Stimulated activated CD4-positive, alpha-beta T cell treated with anti-CD3 and anti-CD28 coated beads, Interleukin-15, amount 100 ng/mL, for 24 hours (primary cell): ENCODE results near the gene CDR2.

Source experiments
- DNase-seq: peaks from one replicate; pipeline ENCODE4 v3.0.0-alpha.2; 2020

Gene CDR2

DNA sequence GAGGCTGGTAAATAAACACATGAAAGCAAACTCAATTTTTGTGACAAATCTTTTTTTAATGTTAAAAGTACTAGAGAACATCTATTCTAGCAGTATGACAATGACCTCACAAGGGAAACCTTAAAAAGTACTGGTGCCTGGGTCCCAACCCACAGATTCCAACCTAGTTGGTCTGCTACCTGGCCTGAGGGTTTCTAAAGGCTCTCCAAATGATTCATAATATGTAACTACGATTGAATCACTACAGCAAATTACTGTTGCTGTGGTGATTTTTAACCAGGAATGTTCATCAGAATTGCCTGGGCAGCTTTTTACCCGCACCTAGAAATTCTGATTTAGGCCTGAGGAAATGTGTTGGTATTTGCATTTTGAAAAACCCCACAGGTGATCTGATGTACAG lies 26.1 kb downstream of the CDR2 start:
- no peak for DNase-seq

DNA sequence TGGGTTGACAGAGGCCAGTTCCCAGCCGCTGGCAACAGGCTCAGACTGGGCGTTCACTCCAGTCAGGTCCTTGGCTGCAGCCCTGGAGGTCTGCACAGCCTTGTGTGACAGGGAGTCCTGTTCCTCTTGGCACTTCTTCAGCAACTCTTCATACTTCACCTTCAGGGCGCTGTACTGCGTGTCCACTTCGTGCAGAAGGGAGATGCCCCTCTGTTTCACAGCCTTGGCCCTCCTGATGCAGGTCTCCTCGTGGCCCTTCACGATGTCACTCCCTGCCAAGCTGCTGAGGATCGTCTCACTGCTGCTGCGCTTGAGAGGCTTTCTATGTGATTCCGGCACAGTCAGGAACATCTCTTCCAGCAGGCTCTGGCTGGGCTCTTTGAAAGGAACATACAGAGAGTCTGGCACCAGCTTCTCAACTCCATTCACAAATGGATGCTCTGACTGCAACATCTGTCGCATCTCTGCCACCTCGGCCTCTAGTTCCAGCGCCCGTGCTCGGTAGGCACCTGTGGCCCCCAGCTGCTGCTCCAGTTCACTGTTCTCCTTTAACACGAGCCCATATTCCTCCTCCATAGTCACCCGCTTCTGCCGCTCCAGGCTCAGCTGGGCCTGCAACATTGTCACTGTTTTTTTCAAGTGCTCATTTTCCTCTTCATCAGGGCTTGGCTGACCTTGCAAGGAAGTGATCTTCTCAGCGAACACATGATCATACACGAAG lies 27.2 kb downstream of the CDR2 start:
- DNase-seq: no peak

DNA sequence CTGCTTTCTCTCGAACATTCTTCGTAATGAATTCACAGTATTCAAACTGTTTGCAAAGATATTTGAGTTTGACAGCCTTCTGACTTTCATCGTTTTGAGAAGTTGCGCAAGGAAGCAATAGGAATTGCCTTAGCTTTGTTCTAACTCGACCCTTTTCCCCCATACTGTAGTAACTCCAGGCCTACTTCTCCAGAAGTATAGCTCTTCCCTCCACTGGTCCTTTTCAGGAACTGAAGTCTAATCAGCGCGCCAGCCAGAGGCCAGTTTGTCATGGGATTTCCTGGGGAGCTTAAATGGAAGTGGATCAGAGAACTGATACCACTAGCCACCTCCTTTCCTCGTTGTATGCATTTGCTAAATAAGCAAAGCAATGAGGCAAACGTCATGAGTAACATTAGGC lies 27.9 kb downstream of the CDR2 start:
- no peak for DNase-seq

DNA sequence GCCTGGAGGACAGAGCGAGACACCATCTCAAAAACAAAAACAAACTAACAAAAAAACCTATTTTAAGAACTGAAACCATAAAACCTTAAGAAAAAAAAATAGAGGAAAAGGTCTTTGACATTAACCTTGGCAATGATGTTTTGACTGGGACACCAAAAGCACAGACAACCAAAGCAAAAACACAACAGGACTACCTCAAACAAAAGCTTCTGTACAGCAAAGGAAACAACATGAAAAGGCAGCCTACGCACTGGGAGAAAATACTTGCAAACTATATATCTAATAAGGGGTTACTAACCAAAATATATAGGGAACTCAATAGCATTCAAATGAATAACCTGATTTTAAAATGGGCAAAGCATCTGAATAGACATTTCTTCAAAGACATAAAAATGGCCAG lies 32.3 kb downstream of the CDR2 start:
- DNase-seq: no peak

DNA sequence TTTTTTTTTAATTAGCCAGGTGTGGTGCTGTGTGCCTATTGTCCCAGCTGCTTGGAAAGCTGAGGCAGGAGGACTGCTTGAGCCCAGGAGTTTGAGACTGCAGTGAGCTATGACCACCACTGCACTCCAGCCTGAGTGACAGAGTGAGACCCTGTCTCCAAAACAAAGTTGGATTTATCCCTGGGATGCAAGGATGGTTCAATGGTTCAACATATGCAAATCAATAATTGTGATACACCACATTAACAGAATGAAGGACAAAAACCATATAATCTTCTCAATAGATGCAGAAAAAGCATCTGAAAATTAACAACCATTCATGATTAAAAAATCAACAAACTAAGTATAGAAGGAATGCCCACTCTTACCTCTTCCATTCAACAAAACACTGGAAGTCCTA lies 33.5 kb downstream of the CDR2 start:
- DNase-seq: no peak

DNA sequence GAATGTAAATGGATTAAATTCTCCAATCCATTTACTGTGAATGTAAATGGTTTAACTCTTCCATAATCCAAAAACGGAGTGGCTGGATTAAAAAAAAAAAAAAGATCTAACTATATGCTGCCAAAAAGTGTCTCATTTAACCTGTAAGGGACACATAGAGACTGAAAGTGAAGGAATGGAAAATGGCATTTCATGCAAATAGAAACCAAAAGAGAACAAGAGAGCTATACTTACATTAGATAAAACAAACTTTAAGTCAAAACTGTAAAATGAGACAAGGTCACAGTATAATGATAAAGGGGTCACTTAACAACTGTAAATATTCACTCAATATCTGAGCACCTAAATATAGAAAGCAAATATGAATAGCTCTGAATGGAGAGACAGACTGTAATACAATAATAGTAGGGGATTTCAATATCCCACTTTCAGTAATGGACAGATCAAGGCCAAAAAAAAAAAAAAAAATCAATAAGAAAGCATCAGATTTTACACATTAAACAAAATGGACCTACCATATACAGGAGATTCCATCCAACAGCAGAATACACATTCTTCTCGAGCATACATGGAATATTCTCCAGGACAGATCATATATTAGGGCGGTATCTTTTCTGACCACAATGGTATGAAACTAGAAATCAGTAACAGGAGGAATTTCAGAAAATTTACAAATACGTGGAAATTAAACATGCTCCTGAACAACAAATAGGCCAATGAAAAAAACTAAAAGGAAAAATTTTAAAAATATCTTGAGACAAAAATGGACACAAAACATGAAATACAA lies 36.4 kb downstream of the CDR2 start:
- no peak for DNase-seq

DNA sequence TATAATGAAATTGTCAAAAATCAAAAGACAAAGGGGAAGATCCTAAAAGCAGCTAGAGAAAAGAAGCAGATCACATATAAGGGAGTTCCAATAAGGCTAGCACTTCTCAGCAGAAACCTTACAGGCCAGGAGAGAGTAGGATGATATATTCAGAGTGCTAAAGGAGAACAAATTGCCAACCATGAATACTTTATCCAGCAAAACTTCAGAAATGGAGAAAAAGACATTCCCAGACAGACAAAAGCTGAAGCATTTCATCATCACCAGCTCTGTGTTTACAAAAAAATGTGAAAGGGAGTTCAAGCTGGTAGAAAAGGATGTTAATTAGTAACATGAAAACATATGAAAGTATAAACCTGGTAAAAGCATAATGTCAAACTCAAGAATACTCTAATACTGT lies 37.4 kb downstream of the CDR2 start:
- DNase-seq: no peak

DNA sequence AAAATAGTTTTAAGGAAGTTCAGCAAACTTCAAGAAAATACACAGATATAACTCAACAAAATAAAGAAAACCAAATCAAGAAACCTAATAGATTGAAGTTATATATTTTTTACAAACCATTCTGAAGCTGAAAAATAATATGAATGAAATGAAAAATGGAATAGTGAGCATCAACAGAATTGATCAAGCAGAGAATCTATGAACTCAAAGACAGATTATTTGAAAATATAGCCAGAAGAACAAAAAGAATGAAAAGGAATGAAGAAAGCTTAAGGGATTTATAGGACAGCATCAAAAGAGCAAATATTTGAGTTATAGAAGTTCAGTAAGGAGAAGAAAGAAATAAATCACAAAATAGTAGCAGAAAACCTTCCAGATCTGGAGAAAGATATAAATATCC lies 37.8 kb downstream of the CDR2 start:
- DNase-seq: no peak

DNA sequence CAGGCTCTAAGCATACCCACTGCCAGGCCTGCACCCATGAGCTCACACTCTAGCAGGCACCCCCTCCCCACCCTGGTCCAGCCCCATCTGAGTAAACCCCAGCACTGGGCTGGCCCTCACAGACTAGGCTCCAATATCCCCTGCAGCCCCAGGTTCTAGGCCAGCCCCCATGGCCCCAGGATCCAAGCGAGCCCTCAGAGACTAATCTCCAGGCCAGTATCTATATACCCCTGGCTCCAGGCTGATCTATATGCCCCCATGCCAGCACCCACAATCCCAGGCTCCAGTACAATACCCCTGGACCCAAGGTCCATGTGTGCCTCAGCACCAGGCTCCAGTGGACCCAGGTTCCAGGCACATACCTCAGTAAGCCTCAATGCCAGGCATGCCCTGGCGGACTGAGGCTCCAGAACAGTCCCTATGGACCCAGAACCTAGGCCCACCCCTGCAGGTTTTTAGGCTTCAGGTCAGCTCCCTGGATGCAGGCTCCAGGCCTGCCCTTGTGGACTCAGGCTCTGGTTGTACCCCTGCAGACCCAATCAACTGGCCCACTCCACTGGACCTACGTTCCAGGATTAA lies 38.7 kb downstream of the CDR2 start:
- no peak for DNase-seq

DNA sequence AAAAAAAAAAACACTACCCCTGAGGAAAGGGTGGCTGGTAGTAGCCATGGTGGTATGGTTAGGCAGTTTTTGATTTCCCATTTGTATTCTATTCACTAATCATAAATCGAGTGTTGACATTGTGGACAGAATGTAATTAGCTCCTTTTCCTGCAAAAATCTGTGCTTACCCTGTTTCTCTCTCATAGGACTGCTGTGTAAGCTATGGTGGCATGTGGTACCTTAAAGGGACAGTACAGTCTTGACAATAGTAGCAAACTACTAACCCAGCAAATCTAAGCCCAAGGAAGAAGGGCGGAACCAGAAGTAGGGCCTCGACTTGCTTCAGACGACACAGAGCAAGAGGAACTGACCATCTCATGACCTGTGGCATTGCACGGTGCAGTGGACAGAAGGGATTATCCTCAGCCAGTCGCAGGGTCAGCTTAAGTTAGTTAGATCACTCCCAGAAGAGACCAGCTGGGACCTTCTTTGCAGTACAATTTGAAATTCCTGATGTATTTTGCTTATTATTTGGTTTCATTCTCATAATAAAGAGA lies 40.9 kb downstream of the CDR2 start:
- DNase-seq: no peak

DNA sequence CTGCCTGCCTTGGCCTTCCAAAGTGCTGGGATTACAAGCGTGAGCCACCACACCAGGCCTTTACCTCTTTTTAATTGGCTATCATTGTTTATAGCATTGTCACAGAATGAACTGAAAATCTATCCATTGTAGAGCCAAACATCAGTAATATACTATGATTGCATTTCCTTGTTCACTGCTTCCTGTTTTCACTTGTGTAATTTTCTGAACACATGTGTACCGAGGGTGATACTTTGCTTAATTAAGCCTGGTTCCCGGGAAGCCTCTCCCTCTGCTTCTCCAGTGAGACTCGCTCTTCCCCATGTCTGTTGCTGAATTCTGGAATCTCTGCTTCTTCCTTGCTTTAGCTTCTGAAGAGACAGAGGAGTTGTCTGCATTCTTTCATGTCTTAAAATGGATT lies 44.1 kb downstream of the CDR2 start:
- DNase-seq: no peak

DNA sequence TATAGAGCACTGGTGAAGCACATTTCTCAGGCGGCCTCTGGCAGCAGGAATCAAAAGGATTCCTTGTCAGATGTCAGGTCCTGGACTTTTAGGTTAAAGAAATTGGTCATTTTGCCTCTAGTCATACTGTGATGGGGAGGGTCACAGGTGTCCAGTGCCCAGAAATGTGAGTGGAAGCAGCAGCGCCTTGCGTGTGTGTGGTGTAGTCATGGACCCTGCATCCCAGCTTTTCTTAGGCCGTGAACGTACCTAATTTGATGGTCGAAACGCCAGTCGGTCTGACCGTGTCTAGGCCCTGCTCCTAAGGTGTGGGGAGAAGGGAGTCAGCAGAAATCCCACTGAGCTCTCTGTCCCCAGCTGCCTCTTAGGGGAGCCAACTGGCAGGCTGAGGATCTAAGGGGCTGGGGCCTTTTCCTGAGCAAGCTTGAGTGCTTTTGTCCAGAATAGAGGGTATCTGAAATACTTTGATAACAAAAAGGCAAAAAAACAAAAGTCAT lies 45.2 kb downstream of the CDR2 start:
- DNase-seq: no peak

DNA sequence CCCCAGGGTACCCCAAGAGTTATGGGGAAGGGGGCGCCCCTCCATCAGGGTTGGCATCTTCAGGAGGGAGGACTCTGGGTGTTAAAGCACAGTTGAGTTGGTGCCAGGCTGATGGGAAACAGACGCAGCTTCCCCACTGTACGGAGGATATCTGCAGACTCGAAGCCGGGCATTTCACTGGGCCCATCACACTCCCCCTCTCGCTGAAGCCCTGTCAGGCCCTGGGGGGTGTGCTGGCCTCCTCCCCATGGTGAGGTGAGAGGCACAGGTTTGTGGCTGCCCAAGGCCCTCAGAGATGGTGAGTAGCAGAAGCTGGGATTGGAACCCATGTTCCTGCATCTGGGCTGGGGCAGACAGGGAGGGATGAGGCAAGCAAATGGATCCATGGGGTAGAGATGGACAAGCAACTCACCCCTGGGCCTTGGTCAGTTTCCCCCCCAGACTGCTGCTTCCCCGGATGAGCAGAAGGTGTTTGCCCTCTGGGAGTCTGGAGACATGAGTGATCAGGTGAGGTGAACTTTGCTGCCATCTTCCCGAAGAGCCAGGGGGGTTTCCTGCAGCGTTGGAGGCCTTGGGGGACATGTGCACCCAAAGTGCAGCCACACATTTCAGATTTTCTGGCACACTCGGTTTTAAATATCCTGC lies 46.2 kb downstream of the CDR2 start:
- DNase-seq: no peak

DNA sequence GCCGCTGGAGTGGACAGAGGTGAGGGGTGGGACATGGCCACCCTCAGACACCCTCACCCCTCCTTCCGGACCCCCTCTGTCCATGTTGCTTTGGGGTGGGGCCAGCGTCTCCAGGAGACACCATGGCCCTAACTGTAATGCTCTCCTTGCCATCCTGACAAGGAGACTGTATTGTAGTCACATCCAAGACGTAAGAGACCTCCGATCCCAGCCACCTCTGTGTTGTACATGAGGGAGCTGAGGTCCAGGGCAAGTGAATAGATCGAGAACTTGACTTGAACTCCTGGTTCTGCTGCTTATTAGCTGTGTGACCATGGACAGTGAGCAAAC lies 47.0 kb downstream of the CDR2 start:
- DNase-seq: no peak

DNA sequence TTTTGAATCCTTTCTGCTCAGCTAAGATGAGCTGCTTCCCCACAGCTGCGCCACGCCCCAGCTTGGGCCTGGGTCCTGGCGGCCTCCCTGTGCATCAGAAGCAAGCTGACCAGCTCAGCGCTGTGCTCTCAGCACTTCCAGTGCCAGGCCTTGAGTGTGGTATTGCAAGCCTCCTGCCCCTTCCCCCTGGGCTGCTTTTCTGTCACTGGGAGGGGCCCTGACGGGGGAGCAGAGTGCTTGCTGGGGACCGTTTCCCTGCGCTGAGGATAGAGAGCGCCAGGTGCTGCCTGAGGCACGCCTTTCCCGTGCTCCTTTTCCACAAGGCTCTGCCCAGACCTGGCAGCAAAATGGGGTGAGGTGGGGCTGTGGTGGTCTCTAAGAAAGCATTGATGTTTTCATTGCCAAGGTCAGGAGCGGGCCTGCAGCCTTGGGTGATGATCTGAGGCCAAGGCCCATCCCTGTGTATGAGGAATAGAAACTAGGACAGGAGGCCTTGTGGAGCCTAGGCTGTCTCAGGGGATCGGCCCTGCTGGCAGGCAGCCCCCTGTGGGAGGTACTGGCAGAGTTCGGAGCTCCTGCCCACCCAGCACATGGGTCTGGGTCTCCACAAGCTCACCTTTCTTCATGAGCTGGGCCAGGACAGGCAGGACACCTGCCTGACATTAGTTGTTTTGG lies 47.5 kb downstream of the CDR2 start:
- no peak for DNase-seq

DNA sequence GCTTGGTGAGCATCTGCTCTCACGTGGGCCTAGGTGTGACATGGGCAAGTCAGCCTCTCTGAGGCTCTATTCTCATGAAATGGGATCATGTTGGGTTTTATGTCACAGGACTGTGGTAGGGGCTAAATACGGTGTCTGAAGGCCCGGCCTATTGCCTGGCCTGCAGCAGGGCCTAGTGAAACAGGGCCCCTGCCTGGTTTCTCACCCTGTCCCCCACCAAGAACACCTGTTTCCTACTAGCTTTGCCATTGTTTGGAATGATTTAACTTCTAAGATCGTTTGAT lies 48.1 kb downstream of the CDR2 start:
- no peak for DNase-seq

DNA sequence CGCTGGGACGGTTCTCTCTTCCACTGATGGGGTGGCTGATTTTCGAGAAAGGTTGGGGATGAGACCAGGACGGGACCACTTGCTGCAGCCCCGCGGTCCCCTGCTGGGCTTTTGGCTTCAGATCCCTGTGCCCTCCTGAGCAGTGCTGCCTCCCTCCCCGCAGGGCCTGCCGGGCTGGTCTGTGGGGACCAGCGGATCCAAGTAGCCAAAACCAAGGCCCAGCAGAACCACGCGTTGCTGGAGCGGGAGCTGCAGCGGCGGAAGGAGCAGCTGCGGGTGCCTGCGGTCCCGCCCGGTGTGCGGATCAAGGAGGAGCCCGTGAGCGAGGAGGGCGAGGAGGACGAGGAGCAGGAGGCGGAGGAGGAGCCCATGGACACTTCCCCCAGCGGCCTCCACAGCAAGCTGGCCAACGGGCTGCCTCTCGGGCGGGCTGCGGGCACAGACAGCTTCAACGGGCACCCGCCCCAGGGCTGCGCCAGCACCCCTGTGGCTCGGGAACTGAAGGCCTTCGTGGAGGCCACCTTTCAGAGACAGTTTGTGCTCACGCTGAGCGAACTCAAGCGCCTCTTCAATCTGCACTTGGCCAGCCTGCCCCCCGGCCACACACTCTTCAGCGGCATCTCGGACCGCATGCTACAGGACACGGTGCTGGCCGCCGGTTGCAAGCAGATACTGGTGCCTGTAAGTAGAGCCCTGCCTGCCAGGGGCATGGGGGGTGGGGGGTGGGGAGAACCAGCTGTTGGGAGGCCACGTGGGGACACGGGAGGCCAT lies 48.6 kb downstream of the CDR2 start:
- DNase-seq: no peak

DNA sequence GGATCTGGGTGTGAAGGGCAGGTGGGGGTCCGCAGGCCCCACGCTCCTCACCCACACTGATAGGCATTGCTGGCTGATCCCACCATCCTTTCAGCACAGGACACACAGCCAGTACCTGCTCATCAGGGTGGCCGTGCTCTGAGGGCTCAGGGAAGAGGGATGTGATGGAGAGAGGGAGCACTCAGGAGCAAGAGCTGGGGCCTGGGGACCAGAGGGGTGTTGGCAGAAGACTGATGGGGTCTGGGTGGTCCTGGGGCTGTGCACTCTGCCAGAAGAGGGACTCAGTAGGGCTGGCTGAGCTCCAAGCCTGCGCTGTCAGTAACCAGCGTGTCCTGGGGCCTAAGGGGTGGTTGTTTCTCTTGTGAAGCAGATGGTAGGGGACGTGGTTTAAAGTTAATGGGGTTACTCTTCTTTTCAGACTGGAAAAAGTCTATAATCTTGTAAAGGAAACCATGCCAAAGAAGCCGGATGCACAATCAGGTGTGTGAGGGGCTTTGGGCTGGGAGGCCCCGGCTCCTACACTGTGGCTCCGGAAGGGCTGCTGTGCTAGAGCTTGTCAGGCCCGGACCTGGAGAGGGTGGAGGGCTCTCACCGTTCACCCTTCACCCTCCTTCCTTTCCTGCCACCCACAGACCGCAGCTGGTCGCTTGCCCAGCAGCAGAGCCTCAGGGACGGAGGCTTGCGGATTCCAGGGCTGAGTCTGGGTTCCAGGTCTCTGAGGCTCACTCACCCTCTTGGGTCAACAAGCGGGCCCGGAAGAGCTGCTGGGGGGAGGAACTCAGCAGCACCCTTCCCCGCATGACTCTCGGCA lies 49.4 kb downstream of the CDR2 start:
- DNase-seq: no peak

DNA sequence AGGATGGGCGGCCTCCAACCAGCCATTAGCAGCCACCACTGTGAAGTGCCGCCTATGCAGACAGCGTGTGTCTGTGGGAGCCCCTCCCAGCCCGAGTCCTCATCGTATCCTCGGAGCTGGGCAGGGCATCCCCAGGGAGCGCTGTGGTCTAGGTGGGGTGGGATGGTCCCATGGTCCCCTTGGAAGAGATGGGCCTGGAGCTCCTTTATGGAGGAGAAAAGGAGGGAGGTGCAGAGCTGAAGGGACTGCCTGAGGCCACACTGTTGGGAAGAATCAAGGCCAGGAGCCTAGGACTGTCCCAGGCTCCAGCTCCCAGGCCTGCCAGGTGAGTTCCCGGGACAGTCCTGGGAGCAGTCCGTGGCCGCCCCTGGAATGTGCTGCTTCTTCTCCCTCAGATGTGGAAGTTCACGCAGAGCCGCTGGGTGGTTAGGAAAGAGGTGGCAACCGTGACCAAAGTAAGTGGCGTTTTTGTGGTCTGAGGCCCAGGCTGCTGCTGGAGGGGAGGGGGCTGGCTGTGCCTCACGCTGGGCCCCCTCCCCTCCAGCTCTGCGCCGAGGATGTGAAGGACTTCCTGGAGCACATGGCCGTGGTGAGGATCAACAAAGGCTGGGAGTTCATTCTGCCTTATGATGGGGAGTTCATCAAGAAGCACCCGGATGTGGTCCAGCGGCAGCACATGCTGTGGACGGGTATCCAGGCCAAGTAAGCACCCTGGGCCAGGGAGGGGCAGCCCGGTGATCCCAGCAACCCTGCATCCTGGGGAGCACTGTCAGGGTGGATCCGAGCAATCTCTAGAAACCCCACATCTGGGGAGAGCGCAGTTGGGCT lies 50.2 kb downstream of the CDR2 start:
- DNase-seq: no peak

DNA sequence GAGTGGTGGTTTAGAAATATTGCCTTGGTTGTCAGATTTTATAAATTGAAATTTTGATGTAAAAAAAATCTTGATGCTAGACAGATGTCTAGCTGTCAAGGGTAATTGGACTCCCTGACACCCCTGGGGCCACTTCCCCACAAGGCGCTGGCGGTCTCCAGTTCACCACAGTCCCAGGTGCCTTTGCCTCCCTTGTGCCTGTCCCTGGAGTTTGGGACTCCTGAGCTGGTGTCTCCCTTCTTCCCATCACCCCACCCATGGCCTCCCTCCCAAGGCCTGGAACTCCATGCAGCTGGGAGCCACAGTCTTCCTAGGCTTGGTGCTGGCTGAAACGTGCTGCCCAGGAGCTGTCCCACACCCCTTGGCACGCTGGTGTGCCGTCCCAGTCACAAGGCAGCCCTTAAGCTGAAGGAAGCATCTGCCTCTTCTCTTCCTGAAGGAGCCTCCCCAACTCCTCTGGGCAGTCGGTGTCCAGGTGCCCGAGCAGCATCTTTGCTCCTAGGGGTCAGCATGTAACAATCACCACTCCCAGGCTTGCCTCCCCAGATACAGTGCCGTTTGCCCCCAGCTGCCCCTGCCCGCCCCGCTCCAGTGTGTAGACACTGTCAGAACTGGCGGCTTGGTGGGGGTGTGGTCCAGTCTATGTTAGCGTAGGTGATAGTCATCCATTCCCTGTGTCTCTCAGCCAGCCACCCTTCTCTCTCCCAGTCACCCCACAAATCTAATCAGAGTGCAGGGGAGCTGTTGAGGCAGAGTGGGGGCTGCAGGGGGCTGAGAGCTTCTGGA lies 51.1 kb downstream of the CDR2 start:
- DNase-seq: no peak
